Panc1 (cell line): Measurements from ENCODE around the gene ANKRA2. TPM values are rescaled to one million over a fixed set of nuclear protein-coding genes. Genes with fewer than 3 reads are reported as not detected.
"Not testable (repeated sequence)": the region's sequence is repeated elsewhere in the genome, so short reads cannot be mapped to it uniquely, and the experiment has no call there.

Experiments
- ATAC-seq: fragments of 200-7000 bp; cut with Tn5 transposase; 2 replicates; pipeline ENCODE4 v1.9.1; 2020; ENCODE audit warnings: mild to moderate bottlenecking, moderate library complexity
- BruUV-seq: library from RNA; stranded (reverse); fragments of 400-500 nt; replicated peaks from 2 replicates; lab custom pipeline; 2021; lab: Mats Ljungman, UMichigan
- CTCF ChIA-PET: fragments of 300-600 bp; sonication (Branson Sonifier 250); formaldehyde crosslinking; loops from one replicate; lab custom pipeline; 2022; ENCODE audit warnings: antibody characterized with exemption; lab: Charles Lee
- POLR2A ChIA-PET: fragments of 300-600 bp; sonication (Branson Sonifier 250); formaldehyde crosslinking; loops from one replicate; lab custom pipeline; 2022; ENCODE audit warnings: antibody characterized with exemption; lab: Charles Lee
- DNase-seq: peaks from one replicate; pipeline ENCODE4 v3.0.0-alpha.2; 2010; ENCODE audit warnings: low read depth, low spot score
- H3K27ac ChIP-seq: 2 replicates; pipeline ENCODE4 v1.5.1; 2011; ENCODE audit warnings: mild to moderate bottlenecking, low read length, inconsistent platforms
- H3K27me3 ChIP-seq: fragments of 200-500 bp; sonication (Bioruptor generic); 2 replicates; pipeline ENCODE4 v1.6.0; 2014; ENCODE audit warnings: low read length, inconsistent platforms; ENCODE audit not compliant: control insufficient read depth, insufficient read depth
- H3K36me3 ChIP-seq: fragments of 200-500 bp; sonication (Bioruptor generic); 2 replicates; pipeline ENCODE4 v1.5.1; 2014; ENCODE audit warnings: inconsistent platforms, mild to moderate bottlenecking, low read length, moderate library complexity; ENCODE audit not compliant: control insufficient read depth, insufficient read depth
- H3K4me1 ChIP-seq: 2 replicates; pipeline ENCODE4 v1.5.1; 2011; ENCODE audit warnings: inconsistent platforms, mild to moderate bottlenecking, low read length, moderate library complexity; ENCODE audit not compliant: control insufficient read depth, insufficient read depth
- H3K4me3 ChIP-seq, 2 experiments: 2 replicates each; pipeline ENCODE4 v1.5.1; 2011 to 2012; ENCODE audit warnings: low read depth in 2 of 2, low read length in 2 of 2, mild to moderate bottlenecking in 2 of 2, inconsistent platforms in 1 of 2, moderate library complexity in 1 of 2
- H3K9me3 ChIP-seq: fragments of 200-500 bp; sonication (Bioruptor generic); 2 replicates; pipeline ENCODE4 v1.5.1; 2014; ENCODE audit warnings: low read depth, mild to moderate bottlenecking, inconsistent platforms, low read length, moderate library complexity; ENCODE audit not compliant: control insufficient read depth, insufficient read depth
- CTCF ChIP-seq: fragments of 450-650 bp; IDR thresholded peaks from 2 replicates; pipeline ENCODE4 v1.5.1; 2017; ENCODE audit warnings: mild to moderate bottlenecking
- POLR2AphosphoS5 ChIP-seq: IDR thresholded peaks from 2 replicates; pipeline ENCODE4 v1.6.1; 2012; ENCODE audit warnings: mild to moderate bottlenecking, low read depth, low read length, moderate library complexity
- REST ChIP-seq, 2 experiments: IDR thresholded peaks; 2 replicates each; pipeline ENCODE4 v1.6.1; 2011 to 2012; ENCODE audit warnings: low read depth in 2 of 2, control low read depth in 1 of 2, low read length in 1 of 2, mild to moderate bottlenecking in 1 of 2, moderate library complexity in 1 of 2; ENCODE audit not compliant: insufficient read depth in 1 of 2
- SIN3A ChIP-seq: IDR thresholded peaks from 2 replicates; pipeline ENCODE4 v1.6.1; 2012; ENCODE audit warnings: low read depth, mild to moderate bottlenecking, low read length, moderate library complexity, borderline replicate concordance; ENCODE audit not compliant: insufficient read depth
- TCF7L2 ChIP-seq: IDR thresholded peaks from 2 replicates; pipeline ENCODE4 v1.6.1; 2011; ENCODE audit warnings: mild to moderate bottlenecking, low read depth, low read length, inconsistent platforms
- in situ Hi-C: cut with HindIII; loops from 2 replicates; pipeline ENCODE4 v1.10.0; 2016; ENCODE audit warnings: low sequenced_read_pairs, low pct_unique_long_range_greater_than_20kb
- intact Hi-C: fragments of 100-400 bp; cut with micrococcal nuclease; formaldehyde crosslinking; loops from one replicate; pipeline ENCODE4 v1.10.0; 2022; ENCODE audit not compliant: unreplicated experiment
- total RNA-seq: library from RNA; stranded (reverse); gene quantifications from one replicate; pipeline ENCODE4 v1.2.1, GENCODE V29; 2021; ENCODE audit not compliant: unreplicated experiment

The ANKRA2 gene
- total RNA-seq, 1 experiment from 2014 or later: 6.7 TPM

GRCh38 chr5:73514418-73514817, 51.0 kb downstream of the ANKRA2 start:
- ChIA-PET POLR2A (no interaction called here), CTCF (no interaction called here)
- TF ChIP-seq POLR2AphosphoS5 (no peak), CTCF (no peak), TCF7L2 (no peak), REST (IDR thresholded peaks at IDR 0.05; ENCODE audit: insufficient read depth in 1 of 2, low read depth in 2 of 2, low read length in 1 of 2) (no peak), SIN3A (no peak)
- Histone ChIP-seq H3K27ac (no peak overlapping the region), H3K4me1 (no peaks in the 10 kb centered on the region), H3K4me3 (no peak overlapping the region), H3K27me3 (no peaks in the 10 kb centered on the region), H3K9me3 (no peaks in the 10 kb centered on the region), H3K36me3 (no peaks in the 10 kb centered on the region)
- in situ Hi-C loops: no loop called here
- ATAC-seq: no peak
- DNase-seq: no peak
- no TSS peak for BruUV-seq
- intact Hi-C loops: no loop called here

DNA sequence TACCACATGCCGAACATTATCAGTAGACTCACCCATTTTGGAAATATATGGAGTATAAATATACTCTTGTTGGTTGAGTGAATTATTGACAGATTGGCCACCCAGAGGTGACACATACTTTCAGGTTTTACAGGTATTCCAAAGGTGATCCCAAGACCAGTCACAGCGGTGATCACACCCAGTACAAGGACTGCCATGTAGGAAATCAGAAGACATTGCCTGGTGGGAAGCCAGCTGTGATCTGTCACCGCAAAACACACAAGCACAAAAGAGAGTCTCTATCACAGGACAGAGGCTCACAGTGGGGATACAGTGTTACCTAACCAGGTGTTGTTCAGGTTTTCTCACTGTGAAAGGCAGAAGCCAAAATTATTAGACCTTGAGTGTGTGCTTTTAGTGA, 51.4 kb downstream of the ANKRA2 start:
- in situ Hi-C loops: no loop called here
- POLR2A ChIA-PET: no interaction called here
- H3K27ac ChIP-seq: no peak overlapping the region
- no peaks in the 10 kb centered on the region for H3K36me3 ChIP-seq
- intact Hi-C loops: no loop called here
- no peak for TF ChIP-seq CTCF
- no peak for TF ChIP-seq SIN3A
- TF ChIP-seq REST (IDR thresholded peaks at IDR 0.05; ENCODE audit: insufficient read depth in 1 of 2, low read depth in 2 of 2, low read length in 1 of 2): no peak
- no peak for TF ChIP-seq POLR2AphosphoS5
- TF ChIP-seq TCF7L2: no peak
- DNase-seq: no peak
- no peak for ATAC-seq
- no peaks in the 10 kb centered on the region for H3K4me1 ChIP-seq
- BruUV-seq: no TSS peak
- CTCF ChIA-PET: no interaction called here
- no peaks in the 10 kb centered on the region for H3K9me3 ChIP-seq
- no peak overlapping the region for H3K4me3 ChIP-seq
- H3K27me3 ChIP-seq: no peaks in the 10 kb centered on the region

DNA sequence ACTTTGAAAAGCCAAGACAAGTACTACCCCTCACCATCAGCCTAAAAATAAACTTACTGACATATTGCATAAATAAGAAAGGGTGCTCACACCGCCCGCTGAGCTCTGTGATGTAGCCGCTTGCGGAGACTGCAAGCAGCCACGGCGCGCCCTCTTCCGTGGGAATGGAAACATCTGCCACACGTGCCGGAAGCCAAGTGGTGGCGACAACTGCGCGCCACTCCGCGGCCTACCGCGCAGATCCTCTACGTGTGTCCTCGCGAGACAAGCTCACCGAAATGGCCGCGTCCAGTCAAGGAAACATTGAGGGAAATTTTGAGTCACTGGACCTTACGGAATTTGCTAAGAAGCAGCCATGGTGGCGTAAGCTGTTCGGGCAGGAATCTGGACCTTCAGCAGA, 56.9 kb downstream of the ANKRA2 start:
- H3K27ac ChIP-seq, BruUV-seq, intact Hi-C loops, POLR2A ChIA-PET, H3K27me3 ChIP-seq, H3K9me3 ChIP-seq, H3K4me1 ChIP-seq, DNase-seq, H3K4me3 ChIP-seq, in situ Hi-C loops, CTCF ChIA-PET: not testable (repeated sequence)
- H3K36me3 ChIP-seq: peaks cover 28% of the 10 kb centered on the region
- ATAC-seq: peak; percentile 66; the same call in 1 of the 2 replicates
